SK-N-SH treated with all-trans-retinoic acid at 6 μM for 48 hours (cell line): ENCODE data around the gene MPC2.

ENCODE experiments used
- BACH2 ChIP-seq: fragments of 250-450 bp; sonication (Bioruptor Pico); IDR thresholded peaks from 2 replicates; pipeline ENCODE4 v1.9.0; 2021; ENCODE audit warnings: mild to moderate bottlenecking, borderline replicate concordance
- ESRRG ChIP-seq: fragments of 250-450 bp; sonication (Bioruptor Pico); IDR thresholded peaks from 2 replicates; pipeline ENCODE4 v1.6.1; 2021; ENCODE audit warnings: mild to moderate bottlenecking
- GLIS3 ChIP-seq: fragments of 250-450 bp; sonication (Bioruptor Pico); IDR thresholded peaks from 2 replicates; pipeline ENCODE4 v1.5.0; 2020; ENCODE audit warnings: mild to moderate bottlenecking, moderate library complexity
- OSR1 ChIP-seq: fragments of 250-450 bp; sonication (Bioruptor Pico); IDR thresholded peaks from 2 replicates; pipeline ENCODE4 v1.8.0; 2022; ENCODE audit warnings: moderate library complexity, mild to moderate bottlenecking, inconsistent platforms
- RARB ChIP-seq: fragments of 250-450 bp; sonication (Bioruptor Pico); IDR thresholded peaks from 2 replicates; pipeline ENCODE4 v1.8.0; 2021; ENCODE audit warnings: mild to moderate bottlenecking, moderate library complexity
- ZFP30 ChIP-seq: fragments of 450-650 bp; formaldehyde crosslinking; IDR thresholded peaks from 2 replicates; pipeline ENCODE4 v1.5.0; 2022; ENCODE audit warnings: mild to moderate bottlenecking, moderate library complexity
- TF ChIP-seq, protein P1 (sequence below): fragments of 250-450 bp; sonication (Bioruptor Pico); IDR thresholded peaks from 2 replicates; pipeline ENCODE4 v1.5.1; 2020; ENCODE audit warnings: low read depth, mild to moderate bottlenecking, moderate library complexity

DNA sequence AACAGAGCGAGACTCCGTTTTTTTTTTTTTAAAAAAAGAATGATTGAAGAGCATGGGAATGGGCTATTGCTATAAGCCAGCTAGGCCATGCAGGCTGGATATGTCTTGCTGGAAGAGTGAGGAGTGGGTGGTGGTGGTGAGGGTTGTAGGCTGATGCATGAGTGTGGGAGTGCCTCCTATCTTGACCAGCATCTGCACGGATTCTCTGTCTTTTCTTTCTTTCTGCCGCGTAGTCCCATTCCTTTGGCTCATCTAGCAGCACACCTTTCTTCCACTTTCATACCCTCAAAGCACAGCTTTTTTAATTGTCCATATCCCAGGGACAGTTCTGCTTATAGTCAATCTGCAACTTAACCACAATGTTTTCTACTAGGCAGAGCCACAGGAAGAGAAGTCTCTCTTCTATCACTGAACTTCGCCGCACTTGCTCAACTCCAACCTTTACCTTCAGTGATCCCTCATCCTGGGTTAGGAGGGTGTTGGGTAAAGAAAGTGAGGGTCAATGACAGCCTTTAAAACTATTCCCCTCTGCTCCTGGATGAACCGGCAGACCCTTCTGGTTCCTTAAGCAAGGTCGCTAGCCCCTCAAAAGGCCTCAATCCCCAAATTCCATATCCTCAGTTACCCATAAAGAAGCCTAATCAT is 38.2 kb downstream of the MPC2 start:
- TF ChIP-seq, protein P1, sequence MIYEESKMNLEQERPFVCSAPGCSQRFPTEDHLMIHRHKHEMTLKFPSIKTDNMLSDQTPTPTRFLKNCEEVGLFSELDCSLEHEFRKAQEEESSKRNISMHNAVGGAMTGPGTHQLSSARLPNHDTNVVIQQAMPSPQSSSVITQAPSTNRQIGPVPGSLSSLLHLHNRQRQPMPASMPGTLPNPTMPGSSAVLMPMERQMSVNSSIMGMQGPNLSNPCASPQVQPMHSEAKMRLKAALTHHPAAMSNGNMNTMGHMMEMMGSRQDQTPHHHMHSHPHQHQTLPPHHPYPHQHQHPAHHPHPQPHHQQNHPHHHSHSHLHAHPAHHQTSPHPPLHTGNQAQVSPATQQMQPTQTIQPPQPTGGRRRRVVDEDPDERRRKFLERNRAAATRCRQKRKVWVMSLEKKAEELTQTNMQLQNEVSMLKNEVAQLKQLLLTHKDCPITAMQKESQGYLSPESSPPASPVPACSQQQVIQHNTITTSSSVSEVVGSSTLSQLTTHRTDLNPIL (CRISPR knock-in tag): no peak
- no peak for TF ChIP-seq OSR1
- TF ChIP-seq ZFP30 (CRISPR knock-in tag): no peak
- TF ChIP-seq RARB: no peak
- no peak for TF ChIP-seq BACH2
- TF ChIP-seq ESRRG: no peak
- TF ChIP-seq GLIS3: no peak
